GM21423 (cell line): Measurements from ENCODE around the gene G6PC2.
"Not testable (repeated sequence)": the region's sequence is repeated elsewhere in the genome, so short reads cannot be mapped to it uniquely, and the experiment has no call there.

Experiments
- ATAC-seq: cut with Tn5 transposase; IDR thresholded peaks from one replicate; pipeline ENCODE4 v1.9.1; 2021; ENCODE audit warnings: mild to moderate bottlenecking, moderate library complexity; ENCODE audit not compliant: unreplicated experiment

The G6PC2 gene

GRCh38 chr2:168904358-168904757 is 3.3 kb downstream of the G6PC2 start:
- no peak for ATAC-seq

GRCh38 chr2:168907940-168908662 is 7.0 kb downstream of the G6PC2 start:
- no peak for ATAC-seq

- ATAC-seq: no peak
These were observed 9.2 kb downstream of the G6PC2 start for GRCh38 chr2:168910330-168910729.

DNA sequence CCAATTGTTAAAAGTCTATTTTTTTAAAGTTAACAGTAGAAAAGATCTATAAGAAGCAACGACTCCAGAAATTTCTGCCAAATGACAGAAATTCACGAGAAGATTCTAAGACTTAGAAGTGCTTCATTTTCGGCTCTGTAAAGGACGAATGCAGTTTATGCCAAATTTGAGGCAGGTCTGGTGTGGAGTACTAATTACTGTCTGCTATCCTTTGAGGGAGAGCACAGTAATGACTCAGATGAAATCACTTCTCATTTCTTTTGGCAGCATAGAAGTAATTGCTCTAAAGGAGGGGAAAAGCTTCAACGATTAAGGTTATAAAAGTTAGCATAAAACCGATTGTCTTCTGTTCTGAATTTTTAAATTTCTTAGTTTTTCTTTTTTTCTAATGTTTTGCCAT is 11.4 kb downstream of the G6PC2 start:
- ATAC-seq: no peak

GRCh38 chr2:168912901-168913369 is 11.8 kb downstream of the G6PC2 start:
- ATAC-seq: no peak

DNA sequence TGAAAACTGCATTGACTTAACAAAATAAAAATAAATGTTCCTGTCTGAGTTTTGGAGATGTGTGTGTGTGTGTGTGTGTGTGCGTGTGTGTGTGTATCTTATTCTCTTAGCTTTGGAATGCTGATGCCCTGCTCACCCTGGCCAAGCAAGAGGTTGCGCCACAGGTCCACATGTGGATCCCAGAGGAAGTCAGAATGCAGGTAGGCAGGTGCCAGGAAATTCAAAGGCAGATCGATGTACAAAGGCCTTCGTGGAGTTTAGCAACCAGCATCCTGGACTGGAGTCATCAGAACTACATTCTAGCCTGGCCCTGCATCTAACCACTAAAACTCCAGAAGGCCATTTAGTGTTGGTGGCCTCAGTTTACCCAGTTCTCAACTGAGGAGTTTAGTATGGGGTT is 12.4 kb downstream of the G6PC2 start:
- ATAC-seq: no peak

DNA sequence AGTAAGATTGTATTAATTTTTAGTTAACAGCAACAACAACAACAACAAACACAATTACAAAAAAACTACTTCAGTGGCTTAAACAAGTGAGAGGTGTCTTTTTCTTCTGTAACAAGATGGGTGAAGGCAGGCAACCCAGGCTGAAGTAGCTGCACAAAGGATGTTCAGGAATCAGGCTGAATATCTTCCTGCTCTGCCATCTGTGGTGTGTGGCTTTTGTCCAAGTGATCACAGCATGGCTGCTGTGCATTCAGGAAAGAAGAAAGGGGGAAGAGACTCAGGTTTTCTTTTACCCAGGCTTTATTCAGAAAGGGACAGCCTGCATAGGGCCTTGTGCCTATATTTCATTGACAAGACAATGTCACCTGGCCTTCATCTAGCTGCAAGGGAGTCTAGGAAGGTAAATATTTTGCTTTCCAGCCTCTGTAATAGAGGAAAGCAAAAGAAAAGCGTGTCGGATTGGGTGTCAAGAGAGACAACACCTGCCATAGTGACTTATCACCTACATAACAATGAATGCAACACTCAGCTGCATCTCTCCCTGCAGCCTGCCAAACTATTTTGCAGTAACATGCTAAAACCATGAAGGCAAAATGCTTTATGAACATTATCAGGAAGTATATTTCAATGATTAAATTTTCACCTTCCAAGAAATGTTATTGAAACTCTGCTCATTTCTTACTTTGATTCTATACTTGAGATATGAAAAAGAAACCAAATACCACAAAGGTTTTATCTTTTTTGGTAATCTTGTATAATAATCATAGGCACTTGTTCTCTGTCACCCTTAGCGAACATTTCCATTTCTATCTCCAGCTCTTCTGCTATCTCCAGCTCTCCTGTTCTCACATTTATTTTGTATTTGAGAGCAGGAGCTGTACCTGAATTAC is 14.6 kb downstream of the G6PC2 start:
- ATAC-seq: no peak

- ATAC-seq: no peak
These were observed 15.2 kb downstream of the G6PC2 start for GRCh38 chr2:168916331-168916675.

GRCh38 chr2:168920504-168921157 is 19.5 kb downstream of the G6PC2 start:
- no peak for ATAC-seq

DNA sequence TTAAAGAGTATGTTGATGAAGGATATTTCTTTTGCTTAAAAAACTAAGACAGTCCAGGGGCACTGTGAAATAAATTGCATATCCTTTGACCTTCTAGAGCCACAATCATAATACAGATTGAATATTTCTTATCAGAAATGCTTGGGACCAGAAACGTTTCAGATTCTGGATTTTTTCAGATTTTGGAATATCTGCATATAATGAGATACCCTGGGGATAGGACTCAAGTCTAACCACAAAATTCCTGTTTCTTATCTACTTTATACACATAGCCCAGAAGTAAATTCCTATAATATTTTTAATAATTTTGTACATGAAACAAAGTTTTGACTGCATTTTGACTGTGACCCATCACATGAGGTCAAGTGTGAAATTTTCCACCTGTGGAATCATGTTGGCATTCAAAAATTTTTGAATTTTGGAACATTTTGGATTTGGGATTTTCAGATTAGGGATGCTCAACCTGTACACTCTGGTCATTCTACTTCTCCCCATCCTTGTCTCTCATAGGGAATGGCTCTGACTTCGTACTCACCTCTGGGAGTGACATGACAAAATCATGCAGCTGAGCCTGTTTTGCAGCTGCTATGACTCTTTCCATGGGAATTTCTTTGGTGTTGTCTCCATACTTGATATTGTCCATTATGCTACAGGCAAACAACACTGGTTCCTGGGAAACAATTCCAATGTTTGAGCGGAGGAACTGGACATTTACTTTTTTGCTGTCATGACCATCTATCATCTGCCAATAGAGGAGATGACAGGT is 25.7 kb downstream of the G6PC2 start:
- ATAC-seq: no peak

DNA sequence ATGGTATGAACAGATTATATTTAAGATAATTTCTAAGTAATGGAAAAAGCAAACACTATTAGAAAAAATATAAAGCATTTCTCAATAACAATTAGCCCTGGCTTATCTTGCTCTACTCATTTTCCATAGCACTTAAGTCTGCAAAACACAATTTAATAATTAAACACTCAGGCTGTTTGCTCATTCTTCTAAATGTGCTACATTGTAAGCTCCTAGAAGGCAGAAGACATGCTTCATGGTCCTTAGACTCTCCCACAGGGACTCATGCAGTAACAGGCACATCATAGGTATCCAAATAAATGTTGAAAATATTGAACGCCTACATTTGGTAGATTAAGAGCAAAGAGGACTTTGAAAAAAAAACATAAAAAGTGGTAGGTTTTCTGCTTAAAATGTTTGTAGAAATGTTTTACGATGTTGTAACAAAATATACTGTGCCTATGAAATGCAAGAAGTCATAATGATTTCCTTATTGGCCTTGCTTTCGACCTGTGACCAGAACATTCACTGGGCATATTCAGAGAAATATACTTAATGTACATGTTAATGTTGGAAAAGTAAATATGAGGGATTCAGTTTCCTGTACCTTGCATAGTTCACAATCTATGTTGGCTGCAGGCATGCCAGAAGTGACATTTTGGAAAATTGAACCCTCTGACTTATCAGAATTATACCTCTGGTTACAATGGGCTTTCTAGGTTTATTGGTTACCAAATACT is 27.2 kb downstream of the G6PC2 start:
- ATAC-seq: no peak

- no peak for ATAC-seq
These were observed 27.9 kb downstream of the G6PC2 start for GRCh38 chr2:168929031-168929430.

GRCh38 chr2:168930242-168930641 is 29.2 kb downstream of the G6PC2 start:
- ATAC-seq: no peak

GRCh38 chr2:168932174-168932573 is 31.1 kb downstream of the G6PC2 start:
- not testable (repeated sequence) for ATAC-seq

GRCh38 chr2:168934826-168935225 is 33.7 kb downstream of the G6PC2 start:
- ATAC-seq: no peak

DNA sequence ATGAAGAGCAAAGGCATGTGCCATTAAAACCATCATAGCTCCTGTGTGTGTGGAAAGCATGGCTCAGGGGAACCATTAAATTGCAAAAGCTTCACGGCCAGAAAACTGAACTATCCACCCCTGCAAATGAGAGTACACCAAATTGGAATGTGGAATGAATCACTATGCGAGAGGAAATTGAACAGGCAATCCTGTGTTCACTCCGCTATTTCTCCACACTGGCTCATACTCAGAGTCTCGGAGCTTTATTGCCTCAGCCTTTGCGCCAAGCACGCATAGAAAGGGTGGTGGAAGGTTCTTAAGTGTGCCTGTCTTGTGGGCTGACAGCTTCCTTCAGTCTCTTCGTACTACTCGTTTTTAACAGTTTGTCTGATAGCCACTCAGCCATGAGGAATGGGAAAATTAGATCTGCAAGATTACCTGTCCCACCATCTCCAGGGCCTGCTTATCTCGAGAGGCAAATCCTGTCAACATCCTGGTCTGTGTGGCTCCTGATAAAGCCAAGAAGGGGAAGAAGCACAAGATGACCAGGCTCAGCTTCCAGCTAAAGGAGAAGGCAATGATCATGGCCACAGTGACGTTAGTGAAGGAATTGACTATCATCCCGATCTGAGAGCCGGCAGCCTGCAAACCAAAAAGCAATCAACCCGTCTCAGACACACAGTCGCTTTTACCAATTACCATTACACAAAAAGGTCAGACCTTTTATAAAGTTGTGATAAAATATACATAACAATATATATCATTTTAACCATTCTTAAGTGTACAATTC is 34.9 kb downstream of the G6PC2 start:
- ATAC-seq: no peak

- ATAC-seq: no peak
These were observed 38.0 kb downstream of the G6PC2 start for GRCh38 chr2:168939061-168939460.

- ATAC-seq: no peak
These were observed 38.8 kb downstream of the G6PC2 start for GRCh38 chr2:168939918-168940317.

DNA sequence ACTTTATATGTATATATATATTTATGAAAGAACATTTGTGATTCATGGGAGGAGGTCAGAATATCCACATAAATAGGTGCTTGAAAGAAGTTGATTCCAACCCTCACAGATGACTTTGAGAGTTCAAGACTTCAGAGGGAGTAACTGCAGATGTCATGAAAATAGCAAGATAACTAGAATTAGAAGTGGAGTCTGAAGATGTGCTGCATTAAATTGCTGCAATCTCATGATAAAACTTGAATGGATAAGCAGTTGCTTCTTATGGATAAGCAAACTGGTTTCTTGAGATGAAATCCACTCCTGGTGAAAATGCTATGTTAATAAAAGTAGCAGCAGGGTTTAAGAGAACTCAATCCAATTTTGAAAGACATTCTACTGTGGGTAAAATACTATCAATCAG is 40.2 kb downstream of the G6PC2 start:
- ATAC-seq: no peak

DNA sequence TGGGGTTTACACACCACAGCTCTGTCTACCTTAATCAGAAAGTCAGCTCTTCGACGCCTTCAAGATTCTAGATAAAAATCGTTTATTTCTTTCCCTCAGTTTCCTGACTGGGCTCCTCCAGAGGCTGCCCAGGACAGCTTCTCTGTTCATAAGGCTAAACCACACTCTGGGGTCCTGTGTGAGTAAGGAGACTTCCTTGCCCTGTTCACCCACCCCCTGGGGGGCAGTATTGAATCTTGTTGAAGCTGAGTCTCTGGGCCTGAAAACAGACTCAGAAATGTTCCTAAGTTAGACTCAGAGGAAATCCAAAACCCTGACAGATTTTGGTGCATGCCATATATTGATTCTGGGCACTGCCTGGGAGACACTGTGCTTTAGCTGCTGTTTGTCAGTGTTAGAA is 43.0 kb downstream of the G6PC2 start:
- no peak for ATAC-seq
